HG02973 (cell line): Measurements from ENCODE around the gene SLC16A10.
A peak's percentile ranks its signal among the peaks of the same experiment; 100 is the strongest.
"Not testable (repeated sequence)": the region's sequence is repeated elsewhere in the genome, so short reads cannot be mapped to it uniquely, and the experiment has no call there.

ENCODE experiments used
- ATAC-seq: cut with Tn5 transposase; IDR thresholded peaks from one replicate; pipeline ENCODE4 v1.9.1; 2021; ENCODE audit warnings: moderate library complexity; ENCODE audit not compliant: unreplicated experiment

The SLC16A10 gene

GRCh38 chr6:111087106-111087835, at the start of gene SLC16A10:
TSS of gene SLC16A10 (plus strand) at chr6:111087503. CDS start at chr6:111087753, 250 bp downstream.
- ATAC-seq, result peak; percentile 81

GRCh38 chr6:111038534-111039252, 48.6 kb upstream of the SLC16A10 start:
- ATAC-seq, result peak; percentile 87

DNA sequence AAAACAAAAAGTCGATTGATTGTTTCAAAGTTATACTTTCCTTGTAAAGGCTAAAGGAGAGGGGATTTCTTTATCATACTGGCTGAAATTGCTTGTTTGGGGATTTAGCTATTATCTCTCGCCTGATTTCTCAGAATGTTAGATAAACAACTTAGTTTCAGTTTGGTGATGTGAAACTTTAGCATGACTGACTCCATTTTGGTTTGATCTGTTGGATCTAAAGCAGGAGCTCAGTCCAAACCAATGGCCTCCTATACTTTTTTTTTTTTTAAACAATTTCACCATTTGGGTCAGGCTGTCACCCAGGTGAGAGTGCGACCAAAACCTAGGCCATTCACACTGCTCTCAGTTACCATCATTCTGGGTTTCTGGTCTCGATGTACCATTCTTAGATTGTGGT, 45.4 kb upstream of the SLC16A10 start:
- no peak for ATAC-seq

DNA sequence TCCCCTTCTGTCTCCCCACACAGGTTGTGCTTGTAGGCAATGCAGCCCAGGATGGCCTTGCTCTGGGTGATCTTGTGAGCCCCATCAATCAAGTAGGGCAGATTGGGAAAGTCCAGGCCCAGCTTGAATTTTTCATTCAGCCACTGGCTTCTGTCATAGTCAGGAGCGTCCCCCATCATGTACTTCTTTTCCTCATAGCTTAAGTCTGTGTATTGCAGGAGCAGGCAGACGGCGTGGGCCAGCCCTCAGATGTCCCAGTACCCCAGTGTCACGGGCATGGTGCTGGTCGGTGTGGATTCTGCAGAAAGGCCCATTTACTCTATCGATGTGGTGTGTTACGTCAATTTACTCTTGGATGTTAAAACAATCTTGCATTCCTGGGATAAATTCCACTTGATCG, 40.1 kb upstream of the SLC16A10 start:
- no peak for ATAC-seq

GRCh38 chr6:111050261-111051023, 36.9 kb upstream of the SLC16A10 start:
- ATAC-seq, result no peak

DNA sequence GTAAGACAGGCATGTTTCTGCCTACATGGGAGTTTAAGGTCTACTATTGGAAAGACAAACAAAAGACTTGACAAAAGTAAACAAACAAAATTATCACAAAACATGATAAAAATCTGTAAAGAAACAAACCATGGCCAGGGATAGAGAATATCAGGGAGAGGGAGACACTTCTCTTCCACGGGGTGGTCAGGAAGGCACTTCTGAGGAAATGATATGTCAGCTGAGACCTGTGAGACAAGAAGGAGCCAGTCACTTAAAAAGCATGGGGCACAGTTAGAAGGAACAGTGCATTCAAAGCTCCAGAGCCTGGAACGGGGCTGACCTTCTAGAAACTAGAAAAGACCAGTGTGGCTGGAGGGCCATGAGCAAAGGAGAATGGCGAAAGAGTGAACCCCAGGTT, 35.1 kb upstream of the SLC16A10 start:
- ATAC-seq, result no peak

DNA sequence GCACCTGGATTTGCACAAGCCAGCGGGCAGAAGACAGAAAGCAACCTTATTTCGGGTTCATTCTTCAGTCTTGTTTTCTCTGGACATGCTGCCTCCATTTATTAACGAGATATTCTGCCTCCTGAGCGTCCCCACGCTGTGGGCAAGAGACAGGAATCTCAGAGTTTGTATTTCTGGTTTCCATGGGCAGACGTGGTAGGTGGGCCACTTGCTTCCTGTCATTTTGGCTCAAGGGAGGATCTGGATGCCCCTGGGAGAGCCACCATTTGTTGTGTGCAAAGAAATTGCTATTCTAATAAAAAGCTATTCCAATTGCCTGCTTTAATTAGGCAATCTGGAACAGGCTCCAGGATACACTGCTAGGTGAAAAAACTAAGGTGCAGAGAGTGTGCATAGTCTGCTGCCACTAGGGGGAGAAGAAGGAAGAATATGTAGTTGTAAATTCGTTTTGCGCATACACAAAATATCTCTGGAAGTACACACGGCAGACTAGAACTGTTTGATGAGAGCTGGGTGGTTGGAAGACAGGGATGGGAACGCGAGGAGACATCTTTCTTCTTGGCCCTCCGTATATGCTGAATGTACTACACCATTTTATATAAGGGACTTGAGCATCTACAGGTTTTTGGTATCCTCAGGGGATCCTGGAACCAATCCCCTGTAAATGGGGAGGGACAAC, 30.1 kb upstream of the SLC16A10 start:
- peak; percentile 69 for ATAC-seq

GRCh38 chr6:111061508-111061907, 25.8 kb upstream of the SLC16A10 start:
- ATAC-seq, result no peak

DNA sequence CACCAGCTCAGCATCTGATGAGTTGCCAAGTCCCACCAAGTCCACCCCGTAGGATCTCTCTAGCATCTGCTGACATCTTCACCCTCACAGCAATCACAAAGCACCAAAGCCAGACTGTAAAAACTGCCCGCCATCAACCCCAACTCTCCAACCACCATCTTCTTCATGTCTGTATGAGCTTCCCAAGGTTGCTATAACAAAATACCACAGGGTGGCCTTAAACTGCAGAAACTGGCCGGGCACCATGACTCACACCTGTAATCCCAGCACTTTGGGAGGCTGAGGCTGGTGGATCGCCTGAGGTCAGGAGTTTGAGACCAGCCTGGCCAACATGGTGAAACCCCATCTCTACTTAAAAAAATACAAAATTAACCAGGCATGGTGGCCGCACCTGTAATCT, 25.3 kb upstream of the SLC16A10 start:
- ATAC-seq, result not testable (repeated sequence)

- not testable (repeated sequence) for ATAC-seq
Measured at GRCh38 chr6:111062860-111063259, 24.4 kb upstream of the SLC16A10 start.

- no peak for ATAC-seq
Measured at GRCh38 chr6:111068109-111068865, 19.0 kb upstream of the SLC16A10 start.

- no peak for ATAC-seq
Measured at GRCh38 chr6:111068866-111069234, 18.5 kb upstream of the SLC16A10 start.

DNA sequence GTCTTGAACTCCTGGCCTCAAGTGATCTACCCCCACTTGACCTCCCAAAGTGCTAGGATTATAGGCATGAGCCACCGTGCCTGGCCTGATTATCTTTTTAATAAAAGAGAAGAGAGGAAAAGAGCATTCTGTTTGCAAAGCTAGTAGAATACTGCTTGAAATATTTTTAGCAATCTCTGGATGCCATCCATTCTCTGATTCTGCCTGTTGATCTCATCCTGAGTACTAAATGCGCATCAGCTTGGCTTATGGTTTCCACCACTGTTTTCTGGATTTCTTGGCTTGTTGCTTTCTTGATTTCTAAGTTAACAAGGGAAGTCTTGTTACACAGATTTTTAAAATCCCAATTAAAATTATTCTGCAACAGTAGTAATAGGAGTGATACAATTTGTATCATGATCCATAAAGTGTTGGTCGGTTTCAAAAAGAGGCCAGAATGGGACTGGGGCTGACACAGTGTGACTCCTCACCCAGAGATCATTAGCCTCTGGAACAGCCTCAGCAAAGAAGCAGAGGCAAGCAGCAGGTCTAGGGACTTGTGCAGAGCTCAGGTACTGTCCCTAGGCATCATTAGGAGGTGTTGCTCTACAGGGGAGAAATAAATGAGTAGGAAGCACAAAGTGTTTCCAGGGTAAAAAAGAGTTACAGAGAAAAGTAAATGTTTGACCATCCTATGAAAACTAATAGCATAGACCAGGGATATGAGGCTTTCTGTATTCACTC, 17.8 kb upstream of the SLC16A10 start:
- ATAC-seq, result no peak

DNA sequence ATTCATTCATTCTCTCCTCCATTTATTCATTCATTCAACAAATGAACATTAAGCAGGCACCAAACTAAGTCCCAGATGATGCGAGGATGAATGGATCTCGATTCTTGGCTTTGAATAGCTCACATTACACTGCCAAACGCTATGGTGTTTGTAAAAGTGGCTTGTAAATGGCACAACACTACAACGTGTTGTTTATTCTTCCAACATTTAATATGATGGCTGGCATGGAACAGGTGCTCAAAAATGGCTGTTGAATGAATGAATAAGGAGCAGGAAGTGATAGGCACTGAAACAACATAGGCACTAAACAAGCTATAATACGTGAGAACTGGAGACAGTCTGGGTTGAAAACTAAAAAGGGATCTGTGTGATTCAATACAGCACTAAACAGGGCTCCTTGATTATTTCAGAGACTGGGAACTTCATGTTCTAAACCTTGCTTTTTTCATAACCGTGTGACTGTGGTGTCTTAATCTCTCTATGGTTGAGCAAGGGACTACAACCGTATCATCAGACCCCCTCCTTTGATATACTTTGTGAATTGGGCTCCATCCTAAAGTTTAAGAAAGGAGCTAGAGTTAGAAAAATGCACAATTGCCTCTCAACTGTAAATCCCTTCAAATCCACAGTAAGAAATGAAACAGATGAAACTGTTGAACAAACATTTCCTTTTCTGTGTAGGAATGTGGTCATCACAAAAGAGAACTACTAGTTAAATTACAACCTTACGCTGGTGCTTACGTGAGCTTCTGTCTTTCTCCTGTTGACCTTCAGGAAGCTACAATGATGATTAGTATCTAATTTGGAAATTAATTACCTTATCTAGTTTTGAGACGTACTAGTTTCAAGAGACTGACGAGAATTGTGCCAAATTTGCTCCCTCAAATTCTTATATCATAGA, 16.9 kb upstream of the SLC16A10 start:
- no peak for ATAC-seq

- ATAC-seq, result no peak
Measured at GRCh38 chr6:111072801-111073360, 14.4 kb upstream of the SLC16A10 start.

GRCh38 chr6:111074311-111074710, 13.0 kb upstream of the SLC16A10 start:
- ATAC-seq, result no peak

DNA sequence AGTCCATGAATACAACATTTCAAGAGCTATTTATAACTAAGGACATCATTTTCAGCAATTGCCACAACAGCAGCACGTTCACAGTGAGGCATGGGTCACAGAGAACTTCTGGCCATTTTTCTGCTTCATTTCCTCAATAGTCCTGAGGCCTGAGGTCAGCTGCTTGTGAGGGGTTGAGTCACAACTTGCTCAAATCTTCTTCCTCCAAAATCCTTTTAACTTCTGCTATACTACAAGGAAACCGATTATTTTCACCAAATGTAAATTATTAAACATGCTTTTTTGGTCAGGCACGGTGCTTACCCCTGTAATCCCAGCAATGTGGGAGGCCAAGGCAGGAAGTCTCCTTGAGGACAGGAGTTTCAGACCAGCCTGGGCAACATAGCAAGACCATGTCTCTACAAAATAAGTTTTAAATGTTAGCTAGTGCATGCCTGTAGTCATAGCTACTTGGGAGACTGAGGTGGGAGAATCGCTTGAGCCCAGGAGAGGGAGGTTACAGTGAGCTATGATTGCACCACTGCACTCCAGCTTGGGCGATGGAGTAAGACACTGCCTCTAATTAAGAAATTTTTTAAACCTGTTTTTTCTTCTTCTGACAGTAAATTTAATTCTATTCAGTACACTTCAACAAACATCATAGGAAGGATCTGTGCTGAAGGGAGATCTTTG, 11.1 kb upstream of the SLC16A10 start:
- ATAC-seq, result no peak

GRCh38 chr6:111080698-111081097, 6.6 kb upstream of the SLC16A10 start:
- ATAC-seq, result no peak
